HepG2 (cell line): ENCODE data around the gene COLGALT1. TPM values are rescaled to one million over a fixed set of nuclear protein-coding genes. Genes with fewer than 3 reads are reported as not detected.

Experiments used
- ATAC-seq: fragments of 200-7000 bp; cut with Tn5 transposase; 3 replicates; pipeline ENCODE4 v1.9.1; 2020; ENCODE audit warnings: mild to moderate bottlenecking, moderate library complexity
- BruUV-seq: library from RNA; stranded (reverse); fragments of 400-500 nt; replicated peaks from 2 replicates; lab custom pipeline; 2021; lab: Mats Ljungman, UMichigan
- CTCF ChIA-PET: fragments of 300-600 bp; formaldehyde crosslinking; extraction: SDS; loops from one replicate; lab custom pipeline; 2021; ENCODE audit warnings: low total read pairs, inconsistent platforms, low intra/inter-chr PET ratio; lab: Yijun Ruan, JAX
- POLR2A ChIA-PET: fragments of 350-600 bp; sonication (Branson Sonifier 250); formaldehyde crosslinking; loops from one replicate; lab custom pipeline; 2020; ENCODE audit warnings: antibody characterized with exemption, inconsistent platforms; lab: Yijun Ruan, JAX
- DNase-seq: peaks from one replicate; pipeline ENCODE4 v3.0.0-alpha.2; 2015; ENCODE audit warnings: low spot score
- FAIRE-seq: peaks from 3 replicates; lab custom pipeline; 2011; peaks lifted over from hg19 to GRCh38; lab: Jason Lieb, UNC
- H2AFZ ChIP-seq: one replicate; pipeline ENCODE4 v1.6.1; 2011; ENCODE audit warnings: low read length, inconsistent platforms
- H3K27ac ChIP-seq: fragments of 300-600 bp; 3 replicates; pipeline ENCODE4 v1.8.0; 2011; ENCODE audit warnings: mixed run types, mild to moderate bottlenecking, mixed read lengths, low read length, inconsistent platforms; ENCODE audit not compliant: insufficient read depth; ENCODE audit errors: extremely low read length
- H3K27me3 ChIP-seq, 2 experiments: fragments of 200-600 bp in 1 of 2; 2 replicates in 1 of 2; 3 replicates in 1 of 2; pipeline versions ENCODE4 v1.6.0 to v1.8.0; 2011; ENCODE audit warnings: low read length in 2 of 2, mild to moderate bottlenecking in 2 of 2, moderate library complexity in 2 of 2, inconsistent platforms in 1 of 2; ENCODE audit not compliant: insufficient read depth in 2 of 2, control insufficient read depth in 1 of 2
- H3K36me3 ChIP-seq, 2 experiments: fragments of 200-600 bp in 1 of 2; replicated peaks in 1 of 2; 2 replicates in 1 of 2; 3 replicates in 1 of 2; pipeline versions ENCODE4 v1.5.1 to v1.8.0; 2011; ENCODE audit warnings: low read length in 2 of 2, inconsistent platforms in 1 of 2; ENCODE audit not compliant: insufficient read depth in 2 of 2, control insufficient read depth in 1 of 2
- H3K4me1 ChIP-seq: 2 replicates; pipeline ENCODE4 v1.5.1; 2012; ENCODE audit warnings: low read length, inconsistent platforms; ENCODE audit not compliant: insufficient read depth
- H3K4me2 ChIP-seq: 2 replicates; pipeline ENCODE4 v1.6.0; 2011; ENCODE audit warnings: low read depth, low read length, inconsistent platforms
- H3K4me3 ChIP-seq, 3 experiments: fragments of 200-600 bp in 1 of 3; sonication (generic), shearing (Covaris generic) in 1 of 3; replicated peaks in 1 of 3; 2 replicates each; pipeline ENCODE4 v1.5.1; 2011 to 2016; ENCODE audit warnings: low read length in 3 of 3, inconsistent platforms in 2 of 3, low read depth in 2 of 3, mild to moderate bottlenecking in 2 of 3, control low read depth in 1 of 3, mixed read lengths in 1 of 3; ENCODE audit not compliant: insufficient read depth in 1 of 3
- H3K79me2 ChIP-seq: one replicate; pipeline ENCODE4 v1.6.1; 2011; ENCODE audit warnings: low read length, inconsistent platforms; ENCODE audit not compliant: insufficient read depth
- H3K9ac ChIP-seq: 2 replicates; pipeline ENCODE4 v1.6.0; 2011; ENCODE audit warnings: mild to moderate bottlenecking, low read depth, low read length, inconsistent platforms; ENCODE audit not compliant: insufficient read depth
- H3K9me3 ChIP-seq: 2 replicates; pipeline ENCODE4 v1.5.1; 2012; ENCODE audit warnings: mild to moderate bottlenecking, low read length
- H4K20me1 ChIP-seq: 2 replicates; pipeline ENCODE4 v1.6.0; 2011; ENCODE audit warnings: inconsistent platforms, mild to moderate bottlenecking, low read length, moderate library complexity; ENCODE audit not compliant: insufficient read depth
- AHR ChIP-seq: IDR thresholded peaks from 2 replicates; pipeline ENCODE4 v1.6.1; 2018; ENCODE audit warnings: missing genetic modification reagents, missing compliant biosample characterization
- CHD2 ChIP-seq: IDR thresholded peaks from 2 replicates; pipeline ENCODE4 v1.6.1; 2011; ENCODE audit warnings: low read depth, low read length, improper control_type of control experiment
- FOSL1 ChIP-seq: sonication (generic); formaldehyde crosslinking; IDR thresholded peaks from 2 replicates; pipeline ENCODE4 v1.9.0; 2021; ENCODE audit warnings: missing genetic modification reagents, borderline replicate concordance
- HMG20A ChIP-seq: IDR thresholded peaks from 2 replicates; pipeline ENCODE4 v1.6.1; 2016; ENCODE audit warnings: borderline replicate concordance
- HMG20B ChIP-seq: conservative IDR thresholded peaks from 2 replicates; pipeline ENCODE4 v1.6.1; 2016; ENCODE audit warnings: missing genetic modification reagents, missing compliant biosample characterization
- ISL2 ChIP-seq: sonication (generic); formaldehyde crosslinking; IDR thresholded peaks from 2 replicates; pipeline ENCODE4 v1.5.0; 2020; ENCODE audit warnings: missing genetic modification reagents
- RBAK ChIP-seq: sonication (generic); formaldehyde crosslinking; IDR thresholded peaks from 2 replicates; pipeline ENCODE4 v1.5.1; 2020; ENCODE audit warnings: mild to moderate bottlenecking, missing genetic modification reagents
- SATB2 ChIP-seq: sonication (generic); formaldehyde crosslinking; IDR thresholded peaks from 2 replicates; pipeline ENCODE4 v1.5.0; 2020; ENCODE audit warnings: missing genetic modification reagents
- ZFP62 ChIP-seq: sonication (generic); formaldehyde crosslinking; IDR thresholded peaks from 2 replicates; pipeline ENCODE4 v1.4.0; 2020; ENCODE audit warnings: missing genetic modification reagents
- ZNF136 ChIP-seq: sonication (generic); formaldehyde crosslinking; IDR thresholded peaks from 2 replicates; pipeline ENCODE4 v1.8.1; 2022; ENCODE audit warnings: low read depth, mild to moderate bottlenecking, moderate library complexity, missing genetic modification reagents
- ZNF326 ChIP-seq: sonication (generic); formaldehyde crosslinking; IDR thresholded peaks from 2 replicates; pipeline ENCODE4 v1.4.0; 2020; ENCODE audit warnings: missing genetic modification reagents, borderline replicate concordance
- WGBS: methylation state at CpG from one replicate; pipeline ENCODE4 v1.1.6; 2017; ENCODE audit warnings: low lambda C conversion rate; 5-methylcytosine and 5-hydroxymethylcytosine counted together
- in situ Hi-C: cut with HindIII; loops from 2 replicates; pipeline ENCODE4 v1.10.0; 2017; ENCODE audit warnings: low pct_unique_long_range_greater_than_20kb; ENCODE audit not compliant: extremely low pct_ligation_motif_present
- intact Hi-C: fragments of 100-400 bp; cut with micrococcal nuclease; formaldehyde crosslinking; loops from one replicate; pipeline ENCODE4 v1.10.0; 2022; ENCODE audit not compliant: unreplicated experiment
- polyA plus RNA-seq, 8 experiments: library from polyadenylated mRNA; depleted of rRNA in 3 of 8; stranded (reverse) in 7 of 8; unstranded in 1 of 8; fragments of >200 nt; fragmentation: Illumina TruSeq in 4 of 8; extraction: Trizol in 4 of 8; gene quantifications; 2 replicates each; pipeline versions ENCODE4 v1.2.1 to v1.2.3, GENCODE V29; 2011 to 2016; ENCODE audit warnings: low read depth in 4 of 8, missing spikeins in 1 of 8, mixed read lengths in 1 of 8; ENCODE audit not compliant: insufficient read depth in 1 of 8
- total RNA-seq, 5 experiments: library from RNA; depleted of rRNA; stranded (reverse); fragments of >200 nt; fragmentation: Illumina TruSeq; extraction: Trizol; gene quantifications; 2 replicates each; pipeline ENCODE4 v1.2.3, GENCODE V29; 2016; ENCODE audit warnings: low read depth in 1 of 5
- TF ChIP-seq, protein P1 (sequence below): sonication (generic); formaldehyde crosslinking; IDR thresholded peaks from 2 replicates; pipeline ENCODE4 v1.4.0; 2020; ENCODE audit warnings: missing genetic modification reagents
- TF ChIP-seq, protein P2 (sequence below): sonication (generic); formaldehyde crosslinking; IDR thresholded peaks from 2 replicates; pipeline ENCODE4 v1.8.0; 2022; ENCODE audit warnings: low read depth, missing genetic modification reagents

The COLGALT1 gene
- total and polyA plus RNA-seq, 2 of the 13 experiments (the other 11 are each of a cell fraction or from before 2014, with no cell fraction given): 58.0 to 211 TPM

DNA sequence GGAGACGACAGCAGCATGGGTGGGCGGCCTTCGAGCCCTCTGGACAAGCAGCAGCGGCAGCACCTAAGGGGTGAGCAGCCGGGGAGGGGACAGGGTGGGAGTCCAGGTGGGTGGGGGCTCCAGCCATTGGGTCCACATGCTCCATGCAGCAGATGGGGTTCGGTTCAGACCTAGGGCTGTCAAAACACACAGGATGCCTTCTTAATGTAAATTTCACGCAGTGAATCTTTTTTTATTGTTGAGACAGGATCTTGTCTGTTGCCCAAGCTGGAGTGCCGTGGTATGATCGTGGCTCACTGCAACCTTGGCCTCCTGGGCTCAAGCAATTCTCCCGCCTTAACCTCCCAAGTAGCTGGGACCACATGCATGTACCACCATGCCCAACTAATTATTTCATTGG, 28.1 kb upstream of the COLGALT1 start:
- Histone ChIP-seq H2AFZ (no peak overlapping the region), H3K36me3 (no peaks in the 10 kb centered on the region), H3K79me2 (no peaks in the 10 kb centered on the region), H3K27me3 (peaks cover 1 to 4% of the 10 kb centered on the region in 2 experiments; a peak in 1 of 5 replicates), H3K4me2 (no peak overlapping the region), H3K27ac (no peak overlapping the region), H3K4me1 (peaks cover 37% of the 10 kb centered on the region), H3K9ac (no peak overlapping the region), H3K9me3 (no peaks in the 10 kb centered on the region), H4K20me1 (no peaks in the 10 kb centered on the region), H3K4me3 (no peak overlapping the region)
- CTCF ChIA-PET: no interaction called here
- POLR2A ChIA-PET: no interaction called here
- no TSS peak for BruUV-seq
- FAIRE-seq (no peak), ATAC-seq (no peak), DNase-seq (no peak)
- no peak for TF ChIP-seq ZNF136 (CRISPR knock-in tag)
- no peak for TF ChIP-seq ZNF326 (CRISPR knock-in tag)
- no peak for TF ChIP-seq AHR (CRISPR knock-in tag)
- no peak for TF ChIP-seq ISL2 (CRISPR knock-in tag)
- TF ChIP-seq, protein P1, sequence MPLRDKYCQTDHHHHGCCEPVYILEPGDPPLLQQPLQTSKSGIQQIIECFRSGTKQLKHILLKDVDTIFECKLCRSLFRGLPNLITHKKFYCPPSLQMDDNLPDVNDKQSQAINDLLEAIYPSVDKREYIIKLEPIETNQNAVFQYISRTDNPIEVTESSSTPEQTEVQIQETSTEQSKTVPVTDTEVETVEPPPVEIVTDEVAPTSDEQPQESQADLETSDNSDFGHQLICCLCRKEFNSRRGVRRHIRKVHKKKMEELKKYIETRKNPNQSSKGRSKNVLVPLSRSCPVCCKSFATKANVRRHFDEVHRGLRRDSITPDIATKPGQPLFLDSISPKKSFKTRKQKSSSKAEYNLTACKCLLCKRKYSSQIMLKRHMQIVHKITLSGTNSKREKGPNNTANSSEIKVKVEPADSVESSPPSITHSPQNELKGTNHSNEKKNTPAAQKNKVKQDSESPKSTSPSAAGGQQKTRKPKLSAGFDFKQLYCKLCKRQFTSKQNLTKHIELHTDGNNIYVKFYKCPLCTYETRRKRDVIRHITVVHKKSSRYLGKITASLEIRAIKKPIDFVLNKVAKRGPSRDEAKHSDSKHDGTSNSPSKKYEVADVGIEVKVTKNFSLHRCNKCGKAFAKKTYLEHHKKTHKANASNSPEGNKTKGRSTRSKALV (CRISPR knock-in tag): no peak
- no peak for TF ChIP-seq HMG20B (CRISPR knock-in tag)
- TF ChIP-seq RBAK (CRISPR knock-in tag): no peak
- no peak for TF ChIP-seq ZFP62
- TF ChIP-seq FOSL1 (CRISPR knock-in tag): no peak
- no peak for TF ChIP-seq HMG20A
- no peak for TF ChIP-seq SATB2 (CRISPR knock-in tag)
- no peak for TF ChIP-seq CHD2
- TF ChIP-seq, protein P2, sequence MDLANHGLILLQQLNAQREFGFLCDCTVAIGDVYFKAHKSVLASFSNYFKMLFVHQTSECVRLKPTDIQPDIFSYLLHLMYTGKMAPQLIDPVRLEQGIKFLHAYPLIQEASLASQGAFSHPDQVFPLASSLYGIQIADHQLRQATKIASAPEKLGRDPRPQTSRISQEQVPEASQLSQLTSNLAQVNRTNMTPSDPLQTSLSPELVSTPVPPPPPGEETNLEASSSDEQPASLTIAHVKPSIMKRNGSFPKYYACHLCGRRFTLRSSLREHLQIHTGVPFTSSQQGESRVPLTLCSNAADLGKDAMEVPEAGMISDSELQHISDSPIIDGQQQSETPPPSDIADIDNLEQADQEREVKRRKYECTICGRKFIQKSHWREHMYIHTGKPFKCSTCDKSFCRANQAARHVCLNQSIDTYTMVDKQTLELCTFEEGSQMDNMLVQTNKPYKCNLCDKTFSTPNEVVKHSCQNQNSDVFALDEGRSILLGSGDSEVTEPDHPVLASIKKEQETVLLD (CRISPR knock-in tag): no peak
- in situ Hi-C loops (no loop called here), intact Hi-C loops (no loop called here)
- 24% methylated on average over 9 of the region's 10 CpGs for WGBS
